WTC11 (cell line): ENCODE measurements around the gene ARHGAP25. TPM values are rescaled to one million over a fixed set of nuclear protein-coding genes. Genes with fewer than 3 reads are reported as not detected.

Source experiments
- ATAC-seq: fragments of 200-7000 bp; cut with Tn5 transposase; 2 replicates; pipeline ENCODE4 v1.10.0; 2021; ENCODE audit warnings: mild to moderate bottlenecking, moderate library complexity
- CTCF ChIA-PET: fragments of 300-600 bp; sonication (Branson Sonifier 250); formaldehyde crosslinking; loops from one replicate; lab custom pipeline; 2021; ENCODE audit warnings: antibody characterized with exemption; lab: Charles Lee
- POLR2A ChIA-PET: fragments of 350-600 bp; sonication (Branson Sonifier 250); formaldehyde crosslinking; loops from one replicate; lab custom pipeline; 2021; ENCODE audit warnings: antibody characterized with exemption; lab: Charles Lee
- DNase-seq: peaks from one replicate; pipeline ENCODE4 v3.0.0; 2021; ENCODE audit warnings: low spot score
- H3K27ac Mint-ChIP-seq: 2 replicates; pipeline ENCODE4 v1.8.0; 2021; ENCODE audit warnings: mixed read lengths
- H3K27me3 Mint-ChIP-seq: 2 replicates; pipeline ENCODE4 v1.8.0; 2021; ENCODE audit warnings: low read depth, mild to moderate bottlenecking, moderate library complexity, mixed read lengths
- H3K36me3 Mint-ChIP-seq: 2 replicates; pipeline ENCODE4 v1.8.0; 2021; ENCODE audit warnings: mixed read lengths
- H3K4me1 Mint-ChIP-seq: 2 replicates; pipeline ENCODE4 v1.8.0; 2022; ENCODE audit warnings: mixed read lengths
- H3K4me3 Mint-ChIP-seq: 2 replicates; pipeline ENCODE4 v1.8.0; 2021; ENCODE audit warnings: mild to moderate bottlenecking, moderate library complexity, mixed read lengths
- H3K9me3 Mint-ChIP-seq: 2 replicates; pipeline ENCODE4 v1.8.0; 2021; ENCODE audit warnings: mixed read lengths
- CBFB ChIP-seq: sonication (generic); formaldehyde crosslinking; IDR thresholded peaks from 2 replicates; pipeline ENCODE4 v1.8.1; 2022; ENCODE audit warnings: mild to moderate bottlenecking, low read depth, missing genetic modification reagents
- EMX1 ChIP-seq: fragments of 250-450 bp; sonication (Bioruptor Pico); IDR thresholded peaks from 2 replicates; pipeline ENCODE4 v1.8.0; 2021; ENCODE audit warnings: mild to moderate bottlenecking
- JUN ChIP-seq: sonication (generic); formaldehyde crosslinking; IDR thresholded peaks from 2 replicates; pipeline ENCODE4 v1.8.0; 2023; ENCODE audit warnings: mild to moderate bottlenecking, missing genetic modification reagents
- NFE2L1 ChIP-seq: sonication (generic); formaldehyde crosslinking; IDR thresholded peaks from 2 replicates; pipeline ENCODE4 v1.8.1; 2023; ENCODE audit warnings: missing genetic modification reagents
- PRRX2 ChIP-seq: fragments of 250-450 bp; sonication (Bioruptor Pico); IDR thresholded peaks from 2 replicates; pipeline ENCODE4 v1.8.0; 2021; ENCODE audit warnings: mild to moderate bottlenecking
- RORB ChIP-seq: fragments of 250-450 bp; sonication (Bioruptor Pico); IDR thresholded peaks from 2 replicates; pipeline ENCODE4 v1.9.0; 2021; ENCODE audit warnings: mild to moderate bottlenecking
- SMAD4 ChIP-seq: sonication (generic); formaldehyde crosslinking; IDR thresholded peaks from 2 replicates; pipeline ENCODE4 v1.8.0; 2022; ENCODE audit warnings: mild to moderate bottlenecking, missing genetic modification reagents
- TCF7 ChIP-seq: sonication (generic); formaldehyde crosslinking; IDR thresholded peaks from 2 replicates; pipeline ENCODE4 v1.8.0; 2022; ENCODE audit warnings: mild to moderate bottlenecking, low read depth, missing genetic modification reagents, moderate library complexity
- TEAD4 ChIP-seq: sonication (generic); formaldehyde crosslinking; IDR thresholded peaks from 2 replicates; pipeline ENCODE4 v1.8.0; 2022; ENCODE audit warnings: mild to moderate bottlenecking, missing genetic modification reagents
- ZBTB21 ChIP-seq: sonication (generic); formaldehyde crosslinking; IDR thresholded peaks from 2 replicates; pipeline ENCODE4 v1.8.1; 2023; ENCODE audit warnings: mild to moderate bottlenecking, missing genetic modification reagents, borderline replicate concordance
- ZNF121 ChIP-seq: sonication (generic); formaldehyde crosslinking; IDR thresholded peaks from 2 replicates; pipeline ENCODE4 v1.8.0; 2023; ENCODE audit warnings: missing genetic modification reagents
- ZNF219 ChIP-seq: sonication (generic); formaldehyde crosslinking; IDR thresholded peaks from 2 replicates; pipeline ENCODE4 v1.8.0; 2023; ENCODE audit warnings: missing genetic modification reagents, mild to moderate bottlenecking, borderline replicate concordance
- ZNF232 ChIP-seq: sonication (generic); formaldehyde crosslinking; IDR thresholded peaks from 2 replicates; pipeline ENCODE4 v1.8.0; 2022; ENCODE audit warnings: mild to moderate bottlenecking, missing genetic modification reagents
- ZNF396 ChIP-seq: fragments of 250-450 bp; sonication (Bioruptor Pico); IDR thresholded peaks from 2 replicates; pipeline ENCODE4 v1.8.0; 2021; ENCODE audit warnings: mild to moderate bottlenecking, moderate library complexity, borderline replicate concordance
- ZNF423 ChIP-seq: fragments of 250-450 bp; sonication (Bioruptor Pico); IDR thresholded peaks from 2 replicates; pipeline ENCODE4 v2.1.2; 2022; ENCODE audit warnings: mild to moderate bottlenecking, moderate library complexity
- total RNA-seq: library from RNA; stranded (reverse); gene quantifications from 3 replicates; pipeline ENCODE4 v1.2.3, GENCODE V29; 2021
- TF ChIP-seq, protein P1 (sequence below): fragments of 250-450 bp; sonication (Bioruptor Pico); IDR thresholded peaks from 2 replicates; pipeline ENCODE4 v1.9.0; 2021; ENCODE audit warnings: moderate library complexity, mild to moderate bottlenecking, inconsistent platforms, borderline replicate concordance
- TF ChIP-seq, protein P2 (sequence below): sonication (generic); formaldehyde crosslinking; IDR thresholded peaks from 2 replicates; pipeline ENCODE4 v1.8.0; 2022; ENCODE audit warnings: mild to moderate bottlenecking, missing genetic modification reagents
- TF ChIP-seq, protein P3 (sequence below): sonication (generic); formaldehyde crosslinking; IDR thresholded peaks from 2 replicates; pipeline ENCODE4 v1.8.1; 2022; ENCODE audit warnings: low read depth, mild to moderate bottlenecking, moderate library complexity, missing genetic modification reagents, borderline replicate concordance
- TF ChIP-seq, protein P4 (sequence below): sonication (generic); formaldehyde crosslinking; conservative IDR thresholded peaks from 2 replicates; pipeline ENCODE4 v1.8.1; 2022; ENCODE audit warnings: mild to moderate bottlenecking, missing genetic modification reagents
- TF ChIP-seq, protein P5 (sequence below): sonication (generic); formaldehyde crosslinking; IDR thresholded peaks from 2 replicates; pipeline ENCODE4 v1.8.1; 2023; ENCODE audit warnings: mild to moderate bottlenecking, missing genetic modification reagents
- TF ChIP-seq, protein P6 (sequence below): sonication (generic); formaldehyde crosslinking; conservative IDR thresholded peaks from 2 replicates; pipeline ENCODE4 v1.8.1; 2023; ENCODE audit warnings: mild to moderate bottlenecking, low read depth, missing genetic modification reagents, moderate library complexity

ARHGAP25 gene
- total RNA-seq, 1 experiment from 2014 or later = 2.9 TPM

DNA sequence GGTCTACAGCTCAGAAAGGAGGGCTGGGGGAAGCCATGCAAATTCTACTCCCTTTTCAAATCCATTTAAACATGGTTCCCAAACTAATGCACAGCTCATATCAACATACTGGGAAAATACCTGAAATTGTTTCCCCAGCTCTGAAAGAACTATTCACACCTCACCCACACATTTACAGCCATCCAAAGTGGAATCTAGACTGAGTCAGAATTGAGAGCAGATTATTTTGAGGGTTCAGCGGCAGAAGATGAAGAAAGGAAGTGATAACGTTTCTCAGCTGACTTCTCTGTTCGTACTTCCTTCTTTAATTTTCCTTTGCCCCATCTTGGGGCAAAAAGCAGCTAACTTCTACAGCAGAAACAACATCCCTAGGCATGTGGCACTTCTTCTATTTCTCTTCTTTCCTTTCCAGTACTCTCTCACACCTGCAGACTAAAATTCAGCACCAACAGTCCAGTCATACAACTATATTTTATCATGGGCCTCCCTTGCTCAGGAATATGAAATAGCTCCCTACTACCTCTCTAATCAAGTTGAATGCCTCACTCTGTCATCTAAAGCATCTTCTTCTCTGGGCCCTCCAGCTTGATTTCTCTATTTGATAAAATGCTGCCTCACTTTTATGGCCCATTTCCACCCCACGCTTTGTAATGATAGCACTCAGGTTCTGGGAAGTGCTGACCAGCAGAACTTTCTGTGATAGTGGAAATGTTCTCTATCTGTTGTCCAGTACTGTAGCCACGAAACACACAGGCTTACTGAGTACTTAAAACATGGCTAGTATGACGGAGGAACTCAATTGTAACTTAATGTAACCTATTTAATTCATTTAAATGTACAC lies 35.9 kb downstream of the ARHGAP25 start:
- ChIA-PET CTCF (interaction anchor here (0.8 to 2.4 kb wide), 2 partner anchors 19 to 69 kb away, joined by 3 to 6 read pairs; no protein-coding TSS in a partner anchor), POLR2A (no interaction called here)
- Mint-ChIP-seq H3K36me3 (no peaks in the 10 kb centered on the region), H3K4me1 (peaks cover 31% of the 10 kb centered on the region), H3K4me3 (no peak overlapping the region), H3K27me3 (no peaks in the 10 kb centered on the region), H3K9me3 (no peaks in the 10 kb centered on the region), H3K27ac (no peak overlapping the region)
- ATAC-seq = no peak
- DNase-seq = no peak
- no peak for TF ChIP-seq RORB (CRISPR knock-in tag)
- TF ChIP-seq, protein P1, sequence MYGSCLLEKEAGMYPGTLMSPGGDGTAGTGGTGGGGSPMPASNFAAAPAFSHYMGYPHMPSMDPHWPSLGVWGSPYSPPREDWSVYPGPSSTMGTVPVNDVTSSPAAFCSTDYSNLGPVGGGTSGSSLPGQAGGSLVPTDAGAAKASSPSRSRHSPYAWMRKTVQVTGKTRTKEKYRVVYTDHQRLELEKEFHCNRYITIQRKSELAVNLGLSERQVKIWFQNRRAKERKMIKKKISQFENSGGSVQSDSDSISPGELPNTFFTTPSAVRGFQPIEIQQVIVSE = no peak
- TF ChIP-seq NFE2L1 = no peak
- TF ChIP-seq TCF7 (CRISPR knock-in tag) = no peak

DNA sequence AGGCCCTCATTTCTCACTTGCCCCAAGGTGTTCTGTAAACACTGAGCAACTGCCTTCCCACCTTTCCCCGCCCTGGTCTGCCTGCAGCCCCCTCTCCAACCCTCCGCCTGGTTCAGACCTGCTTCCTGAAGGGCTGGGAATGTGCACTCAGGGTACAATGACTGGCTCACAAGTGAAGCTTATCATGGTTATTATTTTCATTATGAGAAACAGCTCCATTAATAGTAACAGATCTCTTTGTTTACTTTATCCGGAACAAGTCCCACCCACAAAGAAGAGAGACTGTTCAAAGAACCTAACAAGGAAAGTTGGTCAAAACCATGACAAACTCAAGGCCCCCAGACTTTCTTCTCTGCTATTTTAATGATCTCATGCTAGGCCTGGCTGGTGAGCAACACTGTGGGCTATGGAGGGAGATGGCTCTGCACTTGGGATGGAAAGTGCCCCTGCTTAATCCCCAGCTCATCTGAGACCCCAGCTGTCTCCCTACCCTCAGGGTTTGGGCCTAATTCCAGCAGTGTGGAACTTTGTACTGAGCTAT lies 36.7 kb downstream of the ARHGAP25 start:
- ChIA-PET CTCF (interaction anchor here (0.9 to 2.4 kb wide), 2 partner anchors 19 to 20 kb away, joined by 3 to 6 read pairs; no protein-coding TSS in a partner anchor), POLR2A (no interaction called here)
- TF ChIP-seq JUN (CRISPR knock-in tag) (no peak), ZNF121 (no peak)
- TF ChIP-seq, protein P2, sequence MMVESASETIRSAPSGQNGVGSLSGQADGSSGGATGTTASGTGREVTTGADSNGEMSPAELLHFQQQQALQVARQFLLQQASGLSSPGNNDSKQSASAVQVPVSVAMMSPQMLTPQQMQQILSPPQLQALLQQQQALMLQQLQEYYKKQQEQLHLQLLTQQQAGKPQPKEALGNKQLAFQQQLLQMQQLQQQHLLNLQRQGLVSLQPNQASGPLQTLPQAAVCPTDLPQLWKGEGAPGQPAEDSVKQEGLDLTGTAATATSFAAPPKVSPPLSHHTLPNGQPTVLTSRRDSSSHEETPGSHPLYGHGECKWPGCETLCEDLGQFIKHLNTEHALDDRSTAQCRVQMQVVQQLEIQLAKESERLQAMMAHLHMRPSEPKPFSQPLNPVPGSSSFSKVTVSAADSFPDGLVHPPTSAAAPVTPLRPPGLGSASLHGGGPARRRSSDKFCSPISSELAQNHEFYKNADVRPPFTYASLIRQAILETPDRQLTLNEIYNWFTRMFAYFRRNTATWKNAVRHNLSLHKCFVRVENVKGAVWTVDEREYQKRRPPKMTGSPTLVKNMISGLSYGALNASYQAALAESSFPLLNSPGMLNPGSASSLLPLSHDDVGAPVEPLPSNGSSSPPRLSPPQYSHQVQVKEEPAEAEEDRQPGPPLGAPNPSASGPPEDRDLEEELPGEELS = no peak
- Mint-ChIP-seq H3K4me3 (no peak overlapping the region), H3K4me1 (peaks cover 23% of the 10 kb centered on the region), H3K27ac (no peak overlapping the region), H3K36me3 (no peaks in the 10 kb centered on the region), H3K27me3 (no peaks in the 10 kb centered on the region), H3K9me3 (no peaks in the 10 kb centered on the region)
- DNase-seq (no peak), ATAC-seq (no peak)

DNA sequence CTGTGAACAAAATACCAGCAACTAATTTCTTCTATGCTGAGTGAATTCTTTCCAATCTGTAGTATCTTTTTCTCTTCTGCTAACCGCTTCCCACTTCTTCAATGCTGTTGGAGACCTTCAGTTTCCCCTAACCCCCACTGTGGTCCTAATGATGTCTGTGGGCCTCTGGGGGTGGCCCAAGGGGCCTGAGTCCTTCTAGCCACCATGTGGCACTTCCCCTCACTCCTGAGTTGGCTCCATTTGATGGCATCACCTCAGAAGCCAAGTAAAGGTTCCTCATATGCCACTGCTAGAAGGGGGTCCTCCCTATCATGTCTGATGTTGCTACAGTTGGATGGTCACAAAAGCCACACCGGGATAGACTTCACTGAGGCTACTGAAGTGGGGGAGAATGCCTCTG lies 37.5 kb downstream of the ARHGAP25 start:
- POLR2A ChIA-PET = no interaction called here
- Mint-ChIP-seq H3K27ac (no peak overlapping the region), H3K27me3 (no peaks in the 10 kb centered on the region), H3K9me3 (no peaks in the 10 kb centered on the region), H3K4me3 (no peak overlapping the region), H3K36me3 (no peaks in the 10 kb centered on the region), H3K4me1 (peaks cover 18% of the 10 kb centered on the region)
- CTCF ChIA-PET = interaction anchor here (0.9 kb wide), 1 partner anchor 20 kb away, joined by 3 read pairs; no protein-coding TSS in a partner anchor
- ATAC-seq (no peak), DNase-seq (no peak)
- TF ChIP-seq SMAD4 (no peak), ZNF232 (CRISPR knock-in tag) (no peak), ZNF423 (CRISPR knock-in tag) (no peak), ZBTB21 (CRISPR knock-in tag) (no peak), JUN (CRISPR knock-in tag) (no peak), TEAD4 (no peak), ZNF219 (CRISPR knock-in tag) (no peak), PRRX2 (no peak), EMX1 (no peak), CBFB (no peak), ZNF396 (CRISPR knock-in tag) (no peak)
- TF ChIP-seq, protein P3, sequence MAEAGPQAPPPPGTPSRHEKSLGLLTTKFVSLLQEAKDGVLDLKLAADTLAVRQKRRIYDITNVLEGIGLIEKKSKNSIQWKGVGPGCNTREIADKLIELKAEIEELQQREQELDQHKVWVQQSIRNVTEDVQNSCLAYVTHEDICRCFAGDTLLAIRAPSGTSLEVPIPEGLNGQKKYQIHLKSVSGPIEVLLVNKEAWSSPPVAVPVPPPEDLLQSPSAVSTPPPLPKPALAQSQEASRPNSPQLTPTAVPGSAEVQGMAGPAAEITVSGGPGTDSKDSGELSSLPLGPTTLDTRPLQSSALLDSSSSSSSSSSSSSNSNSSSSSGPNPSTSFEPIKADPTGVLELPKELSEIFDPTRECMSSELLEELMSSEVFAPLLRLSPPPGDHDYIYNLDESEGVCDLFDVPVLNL = no peak
- TF ChIP-seq, protein P4, sequence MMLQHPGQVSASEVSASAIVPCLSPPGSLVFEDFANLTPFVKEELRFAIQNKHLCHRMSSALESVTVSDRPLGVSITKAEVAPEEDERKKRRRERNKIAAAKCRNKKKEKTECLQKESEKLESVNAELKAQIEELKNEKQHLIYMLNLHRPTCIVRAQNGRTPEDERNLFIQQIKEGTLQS (CRISPR knock-in tag) = no peak
- TF ChIP-seq, protein P5, sequence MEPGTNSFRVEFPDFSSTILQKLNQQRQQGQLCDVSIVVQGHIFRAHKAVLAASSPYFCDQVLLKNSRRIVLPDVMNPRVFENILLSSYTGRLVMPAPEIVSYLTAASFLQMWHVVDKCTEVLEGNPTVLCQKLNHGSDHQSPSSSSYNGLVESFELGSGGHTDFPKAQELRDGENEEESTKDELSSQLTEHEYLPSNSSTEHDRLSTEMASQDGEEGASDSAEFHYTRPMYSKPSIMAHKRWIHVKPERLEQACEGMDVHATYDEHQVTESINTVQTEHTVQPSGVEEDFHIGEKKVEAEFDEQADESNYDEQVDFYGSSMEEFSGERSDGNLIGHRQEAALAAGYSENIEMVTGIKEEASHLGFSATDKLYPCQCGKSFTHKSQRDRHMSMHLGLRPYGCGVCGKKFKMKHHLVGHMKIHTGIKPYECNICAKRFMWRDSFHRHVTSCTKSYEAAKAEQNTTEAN (CRISPR knock-in tag) = no peak
- TF ChIP-seq, protein P2 = no peak
- TF ChIP-seq, protein P6, sequence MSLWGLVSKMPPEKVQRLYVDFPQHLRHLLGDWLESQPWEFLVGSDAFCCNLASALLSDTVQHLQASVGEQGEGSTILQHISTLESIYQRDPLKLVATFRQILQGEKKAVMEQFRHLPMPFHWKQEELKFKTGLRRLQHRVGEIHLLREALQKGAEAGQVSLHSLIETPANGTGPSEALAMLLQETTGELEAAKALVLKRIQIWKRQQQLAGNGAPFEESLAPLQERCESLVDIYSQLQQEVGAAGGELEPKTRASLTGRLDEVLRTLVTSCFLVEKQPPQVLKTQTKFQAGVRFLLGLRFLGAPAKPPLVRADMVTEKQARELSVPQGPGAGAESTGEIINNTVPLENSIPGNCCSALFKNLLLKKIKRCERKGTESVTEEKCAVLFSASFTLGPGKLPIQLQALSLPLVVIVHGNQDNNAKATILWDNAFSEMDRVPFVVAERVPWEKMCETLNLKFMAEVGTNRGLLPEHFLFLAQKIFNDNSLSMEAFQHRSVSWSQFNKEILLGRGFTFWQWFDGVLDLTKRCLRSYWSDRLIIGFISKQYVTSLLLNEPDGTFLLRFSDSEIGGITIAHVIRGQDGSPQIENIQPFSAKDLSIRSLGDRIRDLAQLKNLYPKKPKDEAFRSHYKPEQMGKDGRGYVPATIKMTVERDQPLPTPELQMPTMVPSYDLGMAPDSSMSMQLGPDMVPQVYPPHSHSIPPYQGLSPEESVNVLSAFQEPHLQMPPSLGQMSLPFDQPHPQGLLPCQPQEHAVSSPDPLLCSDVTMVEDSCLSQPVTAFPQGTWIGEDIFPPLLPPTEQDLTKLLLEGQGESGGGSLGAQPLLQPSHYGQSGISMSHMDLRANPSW (CRISPR knock-in tag) = no peak
